RWPE1 (cell line): Measurements from ENCODE around the gene TPRX2.
"Not testable (repeated sequence)": the region's sequence is repeated elsewhere in the genome, so short reads cannot be mapped to it uniquely, and the experiment has no call there.

Source experiments
- CTCF ChIA-PET: fragments of 350-600 bp; sonication (Branson Sonifier 250); formaldehyde crosslinking; extraction: SDS; loops from one replicate; lab custom pipeline; 2021; lab: Yijun Ruan, JAX
- POLR2A ChIA-PET: fragments of 400-600 bp; formaldehyde crosslinking; extraction: SDS; loops from one replicate; lab custom pipeline; 2020; ENCODE audit warnings: antibody characterized with exemption; ENCODE audit not compliant: low non-redundant PET; lab: Yijun Ruan, JAX
- DNase-seq: peaks from one replicate; pipeline ENCODE4 v3.0.0; 2012; ENCODE audit warnings: low spot score
- H3K27ac ChIP-seq: fragments of 450-650 bp; 2 replicates; pipeline ENCODE4 v1.5.1; 2017
- CTCF ChIP-seq: fragments of 450-650 bp; conservative IDR thresholded peaks from 2 replicates; pipeline ENCODE4 v1.5.1; 2017; ENCODE audit warnings: low read depth, mild to moderate bottlenecking

TPRX2 gene

GRCh38 chr19:47901370-47901769, 42.3 kb downstream of the TPRX2 start:
- ChIA-PET POLR2A (no interaction called here), CTCF (interaction anchor here (0.6 kb wide), 1 partner anchor 32 kb away, joined by 3 read pairs; no protein-coding TSS in a partner anchor)
- H3K27ac ChIP-seq = no peak overlapping the region
- no peak for DNase-seq
- no peak for TF ChIP-seq CTCF

GRCh38 chr19:47909350-47909749, 50.3 kb downstream of the TPRX2 start:
- H3K27ac ChIP-seq, CTCF ChIA-PET, DNase-seq, POLR2A ChIA-PET: not testable (repeated sequence)
- TF ChIP-seq CTCF = peak; percentile 52

- POLR2A ChIA-PET, CTCF ChIA-PET, DNase-seq, H3K27ac ChIP-seq: not testable (repeated sequence)
Measured at GRCh38 chr19:47910191-47910590, 51.2 kb downstream of the TPRX2 start.
